HG03066 (cell line): ENCODE data around the gene TAPT1.

Experiments
- ATAC-seq: cut with Tn5 transposase; IDR thresholded peaks from one replicate; pipeline ENCODE4 v1.9.1; 2021; ENCODE audit warnings: low read depth; ENCODE audit not compliant: unreplicated experiment

The TAPT1 gene

GRCh38 chr4:16140231-16140878, 85.9 kb downstream of the TAPT1 start:
- no peak for ATAC-seq

- no peak for ATAC-seq
These were observed 87.0 kb downstream of the TAPT1 start for GRCh38 chr4:16139066-16139945.

GRCh38 chr4:16136827-16137226, 89.4 kb downstream of the TAPT1 start:
- no peak for ATAC-seq

- ATAC-seq: no peak
These were observed 90.0 kb downstream of the TAPT1 start for GRCh38 chr4:16136311-16136710.

- ATAC-seq: no peak
These were observed 92.9 kb downstream of the TAPT1 start for GRCh38 chr4:16133406-16133805.

GRCh38 chr4:16131293-16131692, 95.0 kb downstream of the TAPT1 start:
- no peak for ATAC-seq

- no peak for ATAC-seq
These were observed 96.9 kb downstream of the TAPT1 start for GRCh38 chr4:16129336-16129735.

GRCh38 chr4:16126714-16127113, 99.6 kb downstream of the TAPT1 start:
- no peak for ATAC-seq

- ATAC-seq: no peak
These were observed 100.5 kb downstream of the TAPT1 start for GRCh38 chr4:16125571-16126445.

- no peak for ATAC-seq
These were observed 102.0 kb downstream of the TAPT1 start for GRCh38 chr4:16124232-16124631.

GRCh38 chr4:16123356-16124084, 102.8 kb downstream of the TAPT1 start:
- no peak for ATAC-seq

- ATAC-seq: no peak
These were observed 103.5 kb downstream of the TAPT1 start for GRCh38 chr4:16122784-16123183.

GRCh38 chr4:16122308-16122711, 104.0 kb downstream of the TAPT1 start:
- ATAC-seq: no peak

GRCh38 chr4:16120720-16121119, 105.6 kb downstream of the TAPT1 start:
- ATAC-seq: no peak

GRCh38 chr4:16119981-16120380, 106.3 kb downstream of the TAPT1 start:
- ATAC-seq: no peak

GRCh38 chr4:16118090-16118489, 108.2 kb downstream of the TAPT1 start:
- ATAC-seq: no peak

GRCh38 chr4:16117164-16117563, 109.1 kb downstream of the TAPT1 start:
- no peak for ATAC-seq

GRCh38 chr4:16116493-16116990, 109.7 kb downstream of the TAPT1 start:
- ATAC-seq: no peak

- ATAC-seq: no peak
These were observed 110.3 kb downstream of the TAPT1 start for GRCh38 chr4:16116019-16116418.

GRCh38 chr4:16114546-16114945, 111.7 kb downstream of the TAPT1 start:
- ATAC-seq: no peak
